SK-N-SH treated with all-trans-retinoic acid at 6 μM for 48 hours (cell line): Measurements from ENCODE around the gene PIWIL4.

Experiments
- ARNTL ChIP-seq: fragments of 450-650 bp; formaldehyde crosslinking; IDR thresholded peaks from 2 replicates; pipeline ENCODE4 v1.5.0; 2020; ENCODE audit warnings: low read depth, mild to moderate bottlenecking, moderate library complexity, borderline replicate concordance
- OSR1 ChIP-seq: fragments of 250-450 bp; sonication (Bioruptor Pico); IDR thresholded peaks from 2 replicates; pipeline ENCODE4 v1.8.0; 2022; ENCODE audit warnings: moderate library complexity, mild to moderate bottlenecking, inconsistent platforms
- RARB ChIP-seq: fragments of 250-450 bp; sonication (Bioruptor Pico); IDR thresholded peaks from 2 replicates; pipeline ENCODE4 v1.8.0; 2021; ENCODE audit warnings: mild to moderate bottlenecking, moderate library complexity
- ZFP3 ChIP-seq: fragments of 250-450 bp; sonication (Bioruptor Pico); IDR thresholded peaks from 2 replicates; pipeline ENCODE4 v1.5.0; 2020; ENCODE audit warnings: mild to moderate bottlenecking, moderate library complexity
- TF ChIP-seq, protein P1 (sequence below): fragments of 250-450 bp; sonication (Bioruptor Pico); IDR thresholded peaks from 2 replicates; pipeline ENCODE4 v1.5.1; 2020; ENCODE audit warnings: low read depth, mild to moderate bottlenecking, moderate library complexity
- TF ChIP-seq, protein P2 (sequence below): fragments of 250-450 bp; sonication (Bioruptor Pico); IDR thresholded peaks from 2 replicates; pipeline ENCODE4 v1.8.0; 2020; ENCODE audit warnings: mild to moderate bottlenecking, moderate library complexity, borderline replicate concordance
- TF ChIP-seq, protein P3 (sequence below): fragments of 250-450 bp; sonication (Bioruptor Pico); IDR thresholded peaks from 2 replicates; pipeline ENCODE4 v1.8.0; 2021; ENCODE audit warnings: low read depth, mild to moderate bottlenecking, moderate library complexity, borderline replicate concordance

DNA sequence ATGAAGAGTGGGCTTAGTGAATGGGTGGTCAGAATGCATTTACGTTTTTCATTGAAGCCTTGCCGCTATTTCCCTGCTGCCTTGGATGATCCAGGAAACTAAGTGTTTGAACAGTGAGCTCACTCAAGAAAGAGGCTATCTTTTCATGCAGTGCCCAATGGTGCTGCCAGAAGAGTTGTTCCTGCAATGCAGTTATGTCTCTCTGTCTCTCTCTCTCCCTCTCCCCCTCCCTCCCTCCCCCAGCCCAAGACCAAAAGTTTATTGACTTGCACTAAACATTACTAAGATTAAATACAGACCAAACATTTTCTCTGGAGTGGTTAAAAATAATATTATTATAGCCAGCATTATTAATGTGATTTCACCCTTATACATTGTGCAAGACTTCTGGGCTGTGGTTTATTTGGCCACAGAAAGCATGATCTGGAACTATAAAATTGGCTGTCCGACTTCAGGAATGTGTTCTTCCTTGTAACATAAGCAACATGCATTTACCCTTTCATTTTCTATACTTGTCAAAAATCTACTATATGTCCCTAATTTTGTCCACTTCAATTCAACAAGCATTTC lies 30.1 kb upstream of the PIWIL4 start:
- TF ChIP-seq ZFP3 (no peak), RARB (no peak), ARNTL (CRISPR knock-in tag) (no peak), OSR1 (no peak)
- TF ChIP-seq, protein P1, sequence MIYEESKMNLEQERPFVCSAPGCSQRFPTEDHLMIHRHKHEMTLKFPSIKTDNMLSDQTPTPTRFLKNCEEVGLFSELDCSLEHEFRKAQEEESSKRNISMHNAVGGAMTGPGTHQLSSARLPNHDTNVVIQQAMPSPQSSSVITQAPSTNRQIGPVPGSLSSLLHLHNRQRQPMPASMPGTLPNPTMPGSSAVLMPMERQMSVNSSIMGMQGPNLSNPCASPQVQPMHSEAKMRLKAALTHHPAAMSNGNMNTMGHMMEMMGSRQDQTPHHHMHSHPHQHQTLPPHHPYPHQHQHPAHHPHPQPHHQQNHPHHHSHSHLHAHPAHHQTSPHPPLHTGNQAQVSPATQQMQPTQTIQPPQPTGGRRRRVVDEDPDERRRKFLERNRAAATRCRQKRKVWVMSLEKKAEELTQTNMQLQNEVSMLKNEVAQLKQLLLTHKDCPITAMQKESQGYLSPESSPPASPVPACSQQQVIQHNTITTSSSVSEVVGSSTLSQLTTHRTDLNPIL (CRISPR knock-in tag), result no peak
- TF ChIP-seq, protein P2, sequence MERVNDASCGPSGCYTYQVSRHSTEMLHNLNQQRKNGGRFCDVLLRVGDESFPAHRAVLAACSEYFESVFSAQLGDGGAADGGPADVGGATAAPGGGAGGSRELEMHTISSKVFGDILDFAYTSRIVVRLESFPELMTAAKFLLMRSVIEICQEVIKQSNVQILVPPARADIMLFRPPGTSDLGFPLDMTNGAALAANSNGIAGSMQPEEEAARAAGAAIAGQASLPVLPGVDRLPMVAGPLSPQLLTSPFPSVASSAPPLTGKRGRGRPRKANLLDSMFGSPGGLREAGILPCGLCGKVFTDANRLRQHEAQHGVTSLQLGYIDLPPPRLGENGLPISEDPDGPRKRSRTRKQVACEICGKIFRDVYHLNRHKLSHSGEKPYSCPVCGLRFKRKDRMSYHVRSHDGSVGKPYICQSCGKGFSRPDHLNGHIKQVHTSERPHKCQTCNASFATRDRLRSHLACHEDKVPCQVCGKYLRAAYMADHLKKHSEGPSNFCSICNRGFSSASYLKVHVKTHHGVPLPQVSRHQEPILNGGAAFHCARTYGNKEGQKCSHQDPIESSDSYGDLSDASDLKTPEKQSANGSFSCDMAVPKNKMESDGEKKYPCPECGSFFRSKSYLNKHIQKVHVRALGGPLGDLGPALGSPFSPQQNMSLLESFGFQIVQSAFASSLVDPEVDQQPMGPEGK, result no peak
- TF ChIP-seq, protein P3, sequence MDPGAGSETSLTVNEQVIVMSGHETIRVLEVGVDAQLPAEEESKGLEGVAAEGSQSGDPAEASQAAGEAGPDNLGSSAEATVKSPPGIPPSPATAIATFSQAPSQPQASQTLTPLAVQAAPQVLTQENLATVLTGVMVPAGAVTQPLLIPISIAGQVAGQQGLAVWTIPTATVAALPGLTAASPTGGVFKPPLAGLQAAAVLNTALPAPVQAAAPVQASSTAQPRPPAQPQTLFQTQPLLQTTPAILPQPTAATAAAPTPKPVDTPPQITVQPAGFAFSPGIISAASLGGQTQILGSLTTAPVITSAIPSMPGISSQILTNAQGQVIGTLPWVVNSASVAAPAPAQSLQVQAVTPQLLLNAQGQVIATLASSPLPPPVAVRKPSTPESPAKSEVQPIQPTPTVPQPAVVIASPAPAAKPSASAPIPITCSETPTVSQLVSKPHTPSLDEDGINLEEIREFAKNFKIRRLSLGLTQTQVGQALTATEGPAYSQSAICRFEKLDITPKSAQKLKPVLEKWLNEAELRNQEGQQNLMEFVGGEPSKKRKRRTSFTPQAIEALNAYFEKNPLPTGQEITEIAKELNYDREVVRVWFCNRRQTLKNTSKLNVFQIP (CRISPR knock-in tag), result no peak
